DMS 273 (cell line): ENCODE results near the gene ERVH48-1.
"Not testable (repeated sequence)": the region's sequence is repeated elsewhere in the genome, so short reads cannot be mapped to it uniquely, and the experiment has no call there.

Source experiments
- DNase-seq: peaks from one replicate; lab custom pipeline; 2025; ENCODE audit not compliant: unreplicated experiment; lab: John Stamatoyannopoulos, UW

ERVH48-1 gene

DNA sequence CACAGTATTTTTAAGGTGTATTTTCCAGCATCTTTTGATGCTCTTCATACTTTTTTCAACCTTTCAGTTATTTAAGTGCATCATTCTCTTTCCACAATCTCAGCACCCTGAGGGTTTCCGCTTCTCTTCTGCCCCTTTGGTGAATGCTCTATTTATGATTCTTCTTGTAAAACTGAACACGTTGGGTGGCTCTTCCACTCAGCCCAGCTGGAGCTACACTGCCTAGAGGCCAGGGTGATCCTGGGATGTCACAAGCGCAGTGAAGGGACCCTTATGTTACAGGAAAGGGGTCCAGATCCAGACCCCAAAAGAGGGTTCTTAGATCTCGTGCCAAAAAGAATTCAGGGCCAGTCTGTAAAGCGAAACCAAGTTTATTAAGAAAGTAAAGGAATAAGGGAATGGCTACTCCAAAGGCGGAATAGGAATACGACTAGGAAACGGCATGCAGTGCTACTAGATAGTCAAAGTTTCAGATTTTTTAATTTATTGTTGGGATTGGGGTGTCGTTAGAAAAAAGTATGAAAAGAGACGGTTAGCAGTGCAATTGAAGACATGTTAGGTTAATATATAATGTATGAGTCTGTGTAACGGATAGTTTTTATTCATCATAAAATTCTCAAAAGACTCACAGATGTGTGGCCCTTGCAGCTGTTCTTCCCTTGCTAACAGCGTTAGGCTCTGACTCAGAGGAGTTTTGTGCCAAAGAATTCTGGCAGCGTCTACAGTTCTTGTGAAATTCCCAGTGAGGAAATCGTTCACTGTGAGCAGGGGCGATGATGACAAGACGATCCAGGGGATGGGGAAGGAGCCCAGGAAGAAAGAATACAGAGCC lies 14.4 kb upstream of the ERVH48-1 start:
- peak; percentile 83 for DNase-seq

DNA sequence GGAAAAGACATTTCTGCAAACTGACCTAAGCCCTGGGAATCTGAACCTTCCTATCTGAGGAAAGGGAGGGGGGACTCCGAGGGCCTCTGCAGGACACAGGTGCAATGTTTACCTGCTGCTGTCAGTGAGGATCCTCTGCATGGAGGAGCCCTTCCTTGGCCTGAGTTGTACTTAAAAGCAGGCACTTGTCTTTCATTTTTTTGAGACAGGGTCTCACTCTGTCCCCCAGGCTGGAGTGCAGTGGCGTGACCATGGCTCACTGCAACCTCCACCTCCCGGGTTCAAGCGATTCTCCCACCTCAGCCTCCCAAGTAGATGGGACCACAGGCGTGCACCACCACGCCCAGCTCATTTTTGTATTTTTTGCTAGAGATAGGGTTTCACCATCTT lies 13.2 kb upstream of the ERVH48-1 start:
- DNase-seq, result not testable (repeated sequence)

DNA sequence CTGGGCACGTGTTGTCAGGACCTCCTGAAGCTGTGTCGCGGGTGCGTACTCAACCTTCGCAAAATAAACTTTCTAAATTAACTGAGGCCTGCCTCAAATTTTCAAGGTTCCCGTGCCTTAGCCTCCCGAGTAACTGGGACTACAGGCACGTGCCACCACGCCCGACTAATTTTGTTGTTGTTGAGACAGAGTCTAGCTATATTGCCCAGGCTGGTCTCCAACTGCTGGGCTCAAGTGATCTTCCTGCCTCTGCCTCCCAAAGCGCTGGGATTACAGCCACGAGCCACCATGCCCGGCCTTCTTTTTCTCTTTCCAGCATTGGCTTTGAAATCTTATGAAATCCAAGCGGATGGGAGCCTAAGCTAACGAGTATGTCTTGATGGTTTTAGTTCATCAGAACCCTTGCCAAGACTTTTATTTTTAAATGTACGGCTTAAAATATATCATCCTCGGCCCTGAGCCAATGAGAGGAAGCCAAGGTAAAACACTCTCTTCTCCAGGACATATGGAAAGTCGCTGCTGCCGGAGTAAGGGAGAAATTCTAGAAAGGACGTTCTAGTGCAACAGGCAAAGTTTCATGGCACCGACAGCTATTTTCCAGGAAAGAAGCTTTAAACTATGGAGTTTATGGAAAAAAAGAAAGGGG lies 12.7 kb upstream of the ERVH48-1 start:
- no peak for DNase-seq

GRCh38 chr21:42937034-42937940 lies 11.9 kb upstream of the ERVH48-1 start:
- not testable (repeated sequence) for DNase-seq

DNA sequence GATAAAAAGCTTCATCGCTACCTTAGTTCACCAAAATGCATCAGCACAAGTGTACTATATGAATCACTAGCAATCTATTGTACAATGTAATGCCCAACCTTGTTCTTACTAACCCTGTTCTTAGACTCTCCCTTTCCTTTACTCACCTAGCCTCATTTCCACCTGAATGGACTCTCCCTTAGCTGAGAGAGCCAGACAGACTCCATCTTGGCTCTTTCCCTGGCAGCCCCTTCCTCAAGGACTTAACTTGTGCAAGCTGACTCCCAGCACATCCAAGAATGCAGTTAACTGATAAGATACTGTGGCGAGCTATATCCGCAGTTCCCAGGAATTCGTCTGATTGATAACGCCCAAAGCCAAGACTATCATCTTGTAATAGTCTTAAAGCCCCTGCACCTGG lies 10.9 kb upstream of the ERVH48-1 start:
- DNase-seq, result not testable (repeated sequence)

DNA sequence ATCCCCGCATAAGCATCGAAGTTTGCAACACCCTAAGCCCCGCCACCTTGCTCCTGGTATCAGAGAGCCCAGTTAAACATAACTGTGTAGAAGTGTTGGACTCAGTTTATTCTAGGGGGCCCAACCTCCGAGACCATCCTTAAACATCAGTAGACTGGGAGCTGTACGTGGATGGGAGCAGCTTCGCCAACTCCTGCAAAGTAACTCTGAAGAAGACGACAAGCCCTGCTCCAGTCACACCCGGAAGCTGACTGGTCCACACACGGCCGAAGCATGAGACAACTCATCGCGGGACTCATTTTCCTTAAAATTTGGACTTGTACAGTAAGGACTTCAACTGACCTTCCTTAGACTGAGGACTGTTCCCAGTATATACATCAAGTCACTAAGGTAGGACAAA lies 8.5 kb upstream of the ERVH48-1 start:
- DNase-seq, result not testable (repeated sequence)

- not testable (repeated sequence) for DNase-seq
These were observed 7.9 kb upstream of the ERVH48-1 start for GRCh38 chr21:42933137-42933970.

DNA sequence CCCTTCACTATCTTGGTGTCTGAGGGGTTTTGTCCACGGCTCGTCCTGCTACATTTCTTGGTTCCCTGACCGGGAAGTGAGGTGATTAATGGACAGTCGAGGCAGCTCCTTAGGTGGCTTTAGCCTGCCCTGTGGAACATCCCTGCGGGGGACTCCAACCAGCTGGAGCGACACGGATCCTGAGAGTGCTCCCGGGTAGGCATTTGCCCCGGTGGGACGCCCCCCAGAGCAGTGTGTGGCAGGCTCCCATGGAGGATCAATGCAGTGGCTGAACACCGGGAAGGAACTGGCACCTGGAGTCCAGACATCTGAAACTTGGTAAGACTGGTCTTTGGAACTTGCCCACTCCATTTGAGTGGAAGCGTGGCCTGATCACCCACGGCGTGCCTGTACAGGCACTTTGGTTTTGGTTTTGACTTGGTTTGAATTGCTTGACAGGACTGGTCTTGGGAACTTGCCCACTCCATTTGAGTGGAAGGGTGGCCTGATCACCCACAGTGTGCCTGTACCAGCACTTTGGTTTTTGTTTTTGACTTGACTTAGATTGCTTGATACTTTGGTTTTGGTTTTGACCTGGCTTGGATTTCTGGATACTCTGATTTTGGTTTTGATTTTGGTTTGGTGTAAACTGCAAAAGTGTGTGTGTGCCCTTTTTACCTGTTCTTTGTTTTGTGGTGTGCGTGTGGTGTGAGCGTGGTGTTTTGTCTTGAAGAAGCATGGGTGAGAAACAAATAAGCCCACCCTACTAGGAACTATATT lies 7.1 kb upstream of the ERVH48-1 start:
- not testable (repeated sequence) for DNase-seq

GRCh38 chr21:42931560-42932235 lies 6.3 kb upstream of the ERVH48-1 start:
- no peak for DNase-seq

GRCh38 chr21:42929969-42930368 lies 4.5 kb upstream of the ERVH48-1 start:
- DNase-seq, result no peak

- DNase-seq, result not testable (repeated sequence)
These were observed 2.2 kb upstream of the ERVH48-1 start for GRCh38 chr21:42927474-42928200.

DNA sequence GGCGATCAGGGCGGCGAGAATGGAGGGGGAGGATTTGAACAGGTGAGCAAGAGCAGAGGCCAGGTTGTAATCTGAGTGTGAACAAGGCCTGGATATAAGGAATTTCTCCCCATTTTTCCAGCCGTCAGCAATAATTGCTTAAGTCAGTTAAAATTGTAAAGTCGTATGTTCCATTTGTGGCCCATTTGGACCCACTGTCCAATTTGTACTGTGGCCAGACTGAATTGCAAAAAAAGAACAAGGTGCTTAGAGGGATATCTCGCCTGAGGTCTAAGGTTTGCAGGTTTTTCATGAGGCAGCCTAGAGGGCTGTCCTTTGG lies 1.0 kb downstream of the ERVH48-1 start:
- DNase-seq, result no peak

DNA sequence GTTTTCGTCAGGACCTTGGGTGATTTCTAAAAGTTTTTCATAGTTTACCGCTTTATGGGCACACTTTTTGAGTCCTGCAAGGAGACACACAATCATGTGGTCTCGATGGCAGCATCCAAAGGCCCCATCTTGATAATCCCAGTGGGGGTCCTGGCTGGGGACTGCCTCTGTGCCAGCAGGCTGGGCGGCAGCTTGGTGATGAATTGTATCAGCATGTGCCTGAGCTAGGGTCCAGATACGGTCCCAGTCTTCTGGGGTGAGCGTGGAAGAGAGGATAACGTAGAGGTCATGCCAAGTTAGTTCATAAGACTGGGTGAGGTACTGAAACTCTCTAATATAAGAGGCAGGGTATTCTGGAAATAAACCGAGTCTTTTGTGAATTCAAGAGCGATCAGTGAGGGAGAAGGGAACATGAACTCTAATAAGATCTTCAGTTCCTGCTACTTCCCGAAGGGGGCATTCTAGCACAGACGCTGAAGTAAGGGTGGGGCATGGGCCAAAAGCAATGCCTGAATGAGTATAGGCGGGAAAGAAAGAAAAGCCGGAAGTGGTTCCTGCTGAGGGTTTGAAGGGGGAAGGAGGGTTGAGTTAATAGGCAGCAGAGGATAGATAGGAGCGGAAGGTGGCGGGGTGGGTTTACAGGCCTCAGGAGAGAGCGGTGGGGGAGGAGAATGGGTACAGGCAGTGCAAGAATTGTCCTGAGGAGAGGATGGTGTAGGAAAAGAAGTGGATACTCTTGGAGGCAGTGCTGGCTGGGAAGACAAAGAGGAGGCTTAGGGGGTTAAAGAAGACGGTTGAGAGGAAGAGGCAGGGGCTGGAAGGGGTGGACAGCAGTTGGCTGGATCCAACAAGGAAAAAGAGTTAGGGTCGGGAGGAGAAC lies 1.6 kb downstream of the ERVH48-1 start:
- DNase-seq, result peak; percentile 96

- DNase-seq, result no peak
These were observed 2.5 kb downstream of the ERVH48-1 start for GRCh38 chr21:42922918-42923317.

DNA sequence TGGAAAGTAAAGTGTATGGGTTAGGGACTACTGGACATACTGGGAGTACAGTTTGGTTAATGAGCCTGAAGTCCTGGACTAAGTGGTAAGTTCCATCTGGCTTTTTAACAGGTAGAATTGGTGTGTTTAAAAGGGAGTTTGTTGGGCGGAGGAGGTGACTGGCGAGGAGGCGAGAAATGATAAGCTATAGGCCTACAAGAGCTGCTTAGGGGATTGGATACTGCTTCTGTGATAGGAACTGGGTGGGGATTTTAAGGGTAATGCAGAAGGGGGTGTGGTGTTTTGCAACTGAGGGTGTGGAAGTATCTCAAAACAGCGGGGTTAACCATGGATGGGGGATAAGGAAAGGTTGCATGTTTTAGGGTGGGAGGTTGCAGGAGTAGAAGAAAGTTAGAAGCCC lies 3.5 kb downstream of the ERVH48-1 start:
- no peak for DNase-seq

GRCh38 chr21:42918291-42918690 lies 7.1 kb downstream of the ERVH48-1 start:
- DNase-seq, result no peak

GRCh38 chr21:42913476-42913875 lies 12.0 kb downstream of the ERVH48-1 start:
- no peak for DNase-seq

DNA sequence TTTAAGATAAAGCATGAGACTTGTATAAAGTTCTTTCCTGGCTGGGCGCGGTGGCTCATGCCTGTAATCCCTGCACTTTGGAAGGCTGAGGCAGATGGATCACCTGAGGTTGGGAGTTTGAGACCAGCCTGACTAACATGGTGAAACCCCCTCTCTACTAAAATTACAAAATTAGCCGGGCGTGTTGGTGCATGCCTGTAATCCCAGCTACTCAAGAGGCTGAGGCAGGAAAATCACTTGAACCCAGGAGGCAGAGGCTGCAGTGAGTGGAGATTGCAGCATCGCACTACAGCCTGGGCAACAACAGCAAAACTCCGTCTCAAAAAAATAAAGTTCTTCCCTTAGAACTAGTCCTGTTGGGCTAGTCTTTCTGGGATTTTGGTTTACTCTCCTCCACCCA lies 13.5 kb downstream of the ERVH48-1 start:
- DNase-seq, result not testable (repeated sequence)
